Keratinocyte (primary cell): ENCODE results near the gene ZNF33B.

Experiments
- EZH2 ChIP-seq: IDR thresholded peaks from one replicate; pipeline ENCODE4 v1.6.1; 2012; ENCODE audit warnings: inconsistent platforms, mild to moderate bottlenecking, low read length, moderate library complexity
- TF ChIP-seq, protein P1 (sequence below), 3 experiments: IDR thresholded peaks in 1 of 3; conservative IDR thresholded peaks in 1 of 3; optimal IDR thresholded peaks in 1 of 3; 2 replicates in 2 of 3; 3 replicates in 1 of 3; pipeline versions ENCODE3 to v1.5.1; 2011; ENCODE audit warnings: low read length in 3 of 3, mild to moderate bottlenecking in 3 of 3, moderate library complexity in 2 of 3, control low read depth in 1 of 3, inconsistent platforms in 1 of 3; ENCODE audit not compliant: insufficient read depth in 2 of 3; ENCODE audit errors: extremely low read depth in 1 of 3

DNA sequence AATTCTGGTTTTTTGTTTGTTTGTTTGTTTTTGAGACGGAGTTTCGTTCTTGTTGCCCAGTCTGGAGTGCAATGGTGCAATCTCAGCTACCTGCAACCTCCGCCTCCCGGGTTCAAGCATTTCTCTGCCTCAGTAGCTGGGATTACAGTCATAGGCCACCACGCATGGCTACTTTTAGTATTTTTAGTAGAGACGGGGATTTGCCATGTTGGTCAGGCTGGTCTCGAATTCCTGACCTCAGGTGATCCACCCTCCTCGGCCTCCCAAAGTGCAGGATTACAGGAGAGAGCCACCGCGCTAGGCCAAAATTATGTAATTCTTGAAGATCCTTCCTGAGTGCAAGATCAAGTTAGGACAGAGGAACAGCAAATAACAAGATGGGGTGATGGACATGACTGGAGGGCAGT, 719 bp downstream of the ZNF33B start:
- no peak for TF ChIP-seq EZH2
- TF ChIP-seq, protein P1, sequence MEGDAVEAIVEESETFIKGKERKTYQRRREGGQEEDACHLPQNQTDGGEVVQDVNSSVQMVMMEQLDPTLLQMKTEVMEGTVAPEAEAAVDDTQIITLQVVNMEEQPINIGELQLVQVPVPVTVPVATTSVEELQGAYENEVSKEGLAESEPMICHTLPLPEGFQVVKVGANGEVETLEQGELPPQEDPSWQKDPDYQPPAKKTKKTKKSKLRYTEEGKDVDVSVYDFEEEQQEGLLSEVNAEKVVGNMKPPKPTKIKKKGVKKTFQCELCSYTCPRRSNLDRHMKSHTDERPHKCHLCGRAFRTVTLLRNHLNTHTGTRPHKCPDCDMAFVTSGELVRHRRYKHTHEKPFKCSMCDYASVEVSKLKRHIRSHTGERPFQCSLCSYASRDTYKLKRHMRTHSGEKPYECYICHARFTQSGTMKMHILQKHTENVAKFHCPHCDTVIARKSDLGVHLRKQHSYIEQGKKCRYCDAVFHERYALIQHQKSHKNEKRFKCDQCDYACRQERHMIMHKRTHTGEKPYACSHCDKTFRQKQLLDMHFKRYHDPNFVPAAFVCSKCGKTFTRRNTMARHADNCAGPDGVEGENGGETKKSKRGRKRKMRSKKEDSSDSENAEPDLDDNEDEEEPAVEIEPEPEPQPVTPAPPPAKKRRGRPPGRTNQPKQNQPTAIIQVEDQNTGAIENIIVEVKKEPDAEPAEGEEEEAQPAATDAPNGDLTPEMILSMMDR (optimal IDR thresholded peaks at IDR 0.05 in 1 of 3, IDR thresholded peaks at IDR 0.05 in 1 of 3, conservative IDR thresholded peaks at IDR 0.05 in 1 of 3; ENCODE audit: extremely low read depth in 1 of 3, insufficient read depth in 2 of 3, low read length in 3 of 3) = no peak
